Measurements from ENCODE around the gene BNIP5.
"Not testable (repeated sequence)": the region's sequence is repeated elsewhere in the genome, so short reads cannot be mapped to it uniquely, and the experiment has no call there.

The BNIP5 gene

GRCh38 chr6:36340618-36341454, 4.1 kb upstream of the BNIP5 start:
- in situ Hi-C loops (cut with HindIII; ENCODE audit: low pct_ligation_motif_present, low sequenced_read_pairs): no loop called here
- peak; percentile 99 for TF ChIP-seq CTCF (IDR thresholded peaks at IDR 0.05; ENCODE audit: low read depth, low read length, missing control alignments)
- peak overlapping the region; percentile 9 for H3K4me3 ChIP-seq (ENCODE audit: low read depth, low read length)
- H3K27ac ChIP-seq: no peak overlapping the region
- DNase-seq: peak; percentile 67
- H3K27me3 ChIP-seq (replicated peaks): peaks cover 12% of the 10 kb centered on the region
- no peaks in the 10 kb centered on the region for H3K36me3 ChIP-seq (replicated peaks)

- no peak for TF ChIP-seq CTCF (IDR thresholded peaks at IDR 0.05; ENCODE audit: low read depth, low read length, missing control alignments)
- DNase-seq: no peak
- Histone ChIP-seq H3K4me3 (ENCODE audit: low read depth, low read length) (no peak overlapping the region), H3K36me3 (replicated peaks) (no peaks in the 10 kb centered on the region), H3K27ac (no peak overlapping the region), H3K27me3 (replicated peaks) (peaks cover 17% of the 10 kb centered on the region)
- in situ Hi-C loops (cut with HindIII; ENCODE audit: low pct_ligation_motif_present, low sequenced_read_pairs): no loop called here
These were observed 3.6 kb upstream of the BNIP5 start for GRCh38 chr6:36340306-36340617.

GRCh38 chr6:36339146-36339545, 2.5 kb upstream of the BNIP5 start:
- TF ChIP-seq CTCF (IDR thresholded peaks at IDR 0.05; ENCODE audit: low read depth, low read length, missing control alignments): no peak
- Histone ChIP-seq H3K36me3 (replicated peaks) (no peaks in the 10 kb centered on the region), H3K27ac (no peak overlapping the region), H3K4me3 (ENCODE audit: low read depth, low read length) (no peak overlapping the region), H3K27me3 (replicated peaks) (peaks cover 25% of the 10 kb centered on the region)
- in situ Hi-C loops (cut with HindIII; ENCODE audit: low pct_ligation_motif_present, low sequenced_read_pairs): no loop called here
- no peak for DNase-seq

- in situ Hi-C loops (cut with HindIII; ENCODE audit: low pct_ligation_motif_present, low sequenced_read_pairs); H3K36me3 ChIP-seq (replicated peaks); DNase-seq; H3K27ac ChIP-seq; H3K4me3 ChIP-seq (ENCODE audit: low read depth, low read length): not testable (repeated sequence)
- peaks cover 34% of the 10 kb centered on the region for H3K27me3 ChIP-seq (replicated peaks)
These were observed 1.5 kb upstream of the BNIP5 start for GRCh38 chr6:36338223-36338622.

- no peaks in the 10 kb centered on the region for H3K36me3 ChIP-seq (replicated peaks)
- no peak for TF ChIP-seq CTCF (IDR thresholded peaks at IDR 0.05; ENCODE audit: low read depth, low read length, missing control alignments)
- in situ Hi-C loops (cut with HindIII; ENCODE audit: low pct_ligation_motif_present, low sequenced_read_pairs): no loop called here
- DNase-seq: no peak
- H3K4me3 ChIP-seq (ENCODE audit: low read depth, low read length): no peak overlapping the region
- H3K27me3 ChIP-seq (replicated peaks): peaks cover 38% of the 10 kb centered on the region
- H3K27ac ChIP-seq: no peak overlapping the region
These were observed 1.1 kb upstream of the BNIP5 start for GRCh38 chr6:36337814-36338213.

- H3K4me3 ChIP-seq (ENCODE audit: low read depth, low read length): no peak overlapping the region
- H3K27me3 ChIP-seq (replicated peaks): peaks cover 39% of the 10 kb centered on the region
- no peak for TF ChIP-seq CTCF (IDR thresholded peaks at IDR 0.05; ENCODE audit: low read depth, low read length, missing control alignments)
- in situ Hi-C loops (cut with HindIII; ENCODE audit: low pct_ligation_motif_present, low sequenced_read_pairs): no loop called here
- H3K27ac ChIP-seq: no peak overlapping the region
- no peaks in the 10 kb centered on the region for H3K36me3 ChIP-seq (replicated peaks)
- no peak for DNase-seq
These were observed 429 bp downstream of the BNIP5 start for GRCh38 chr6:36336208-36336710.

Data from brain microvascular endothelial cell (primary cell).